C4-2B (cell line): ENCODE results near the gene AASDH.

Experiments
- CTCF ChIP-seq: fragments of 450-650 bp; conservative IDR thresholded peaks from 2 replicates; pipeline ENCODE4 v1.5.1; 2017; ENCODE audit warnings: mild to moderate bottlenecking
- ZFX ChIP-seq: fragments of 450-650 bp; IDR thresholded peaks from 2 replicates; pipeline ENCODE4 v1.6.1; 2017

- TF ChIP-seq CTCF = no peak
- TF ChIP-seq ZFX = no peak
Observed at GRCh38 chr4:56348576-56348975, 38.7 kb downstream of the AASDH start.
